Mucosa of descending colon (tissue), 3 donors: ENCODE results near the gene DNAH9. TPM values are rescaled to one million over a fixed set of nuclear protein-coding genes. Genes with fewer than 3 reads are reported as not detected.

Source experiments
- ATAC-seq: fragments of 200-7000 bp; cut with Tn5 transposase; one replicate; pipeline ENCODE4 v1.9.1; 2020; ENCODE audit warnings: mild to moderate bottlenecking, moderate library complexity
- DNase-seq, 3 donors: peaks; one replicate each; pipeline ENCODE4 v3.0.0-alpha.2; 2020
- H3K36me3 ChIP-seq: fragments of 200-600 bp; one replicate; pipeline ENCODE4 v1.8.0; 2021; ENCODE audit warnings: low read depth, mild to moderate bottlenecking
- H3K4me1 ChIP-seq: fragments of 200-600 bp; one replicate; pipeline ENCODE4 v1.8.0; 2021; ENCODE audit warnings: low read depth, mild to moderate bottlenecking
- H3K4me3 ChIP-seq: fragments of 200-600 bp; one replicate; pipeline ENCODE4 v1.8.0; 2021; ENCODE audit warnings: mild to moderate bottlenecking
- H3K9me3 ChIP-seq: fragments of 200-600 bp; one replicate; pipeline ENCODE4 v1.8.0; 2021; ENCODE audit warnings: mild to moderate bottlenecking
- intact Hi-C, 2 donors: fragments of 100-400 bp; cut with DNase I in 1 of 2; cut with micrococcal nuclease in 1 of 2; formaldehyde crosslinking; loops; one replicate each; pipeline versions ENCODE4 v1.11.0 to v1.11.1; 2022; cut with DNase I, micrococcal nuclease
- total RNA-seq, 3 donors: library from RNA; stranded (reverse); fragmentation: NEBNext Ultra II Directional in 2 of 3; extraction: Animal tissue kit (Norgen Biotek cat#: 25700) in 2 of 3; gene quantifications; one replicate each; pipeline versions ENCODE4 v1.2.1 to v1.2.4, GENCODE V29; 2021 to 2023
- TF ChIP-seq, protein P1 (sequence below): fragments of 200-600 bp; IDR thresholded peaks from one replicate; pipeline ENCODE4 v1.8.0; 2022; ENCODE audit warnings: antibody characterized with exemption, mild to moderate bottlenecking
- donor health status: DM: no; HTN: no; CAD: no; lungs with moderate emphysema.
- donor health status: DM: no; HTN: no; CAD: no.
- donor health status: DM: no; HTN: yes; CAD: no.

The DNAH9 gene
- total RNA-seq, 3 donors from 2014 or later = 0.41 to 1.5 (median 0.79) TPM

DNA sequence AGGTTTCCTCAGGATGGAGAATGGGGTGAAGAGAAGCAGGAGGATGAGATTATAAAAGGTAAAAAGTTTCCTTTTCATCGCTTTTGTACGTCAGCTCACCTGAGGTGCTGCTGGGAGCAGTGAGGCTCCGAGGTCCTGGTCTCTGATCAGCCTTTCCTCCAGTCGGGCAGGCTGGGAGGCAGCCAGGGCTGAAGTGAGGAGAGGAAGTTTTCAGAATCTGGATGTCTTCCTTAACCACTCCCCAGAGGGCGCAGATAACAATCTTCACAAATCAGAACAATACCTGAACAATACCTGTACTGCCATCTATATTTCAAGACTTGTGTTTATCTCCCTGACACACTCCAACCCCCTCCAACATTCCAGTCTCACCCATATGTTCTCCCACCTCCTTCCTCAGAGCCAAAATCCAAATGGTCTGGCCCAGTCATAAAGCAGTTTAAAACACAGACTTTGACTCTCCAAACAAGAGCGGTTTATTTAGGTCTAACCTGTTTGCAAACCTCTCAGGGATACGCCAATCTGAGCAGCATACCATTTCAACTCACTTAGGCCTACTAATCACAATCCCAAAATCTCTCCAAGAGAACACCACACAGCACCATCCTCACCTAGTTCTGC lies 392.2 kb downstream of the DNAH9 start:
- no peaks in the 10 kb centered on the region for H3K9me3 ChIP-seq
- peaks cover 6% of the 10 kb centered on the region for H3K4me1 ChIP-seq
- ATAC-seq = peak; percentile 84
- DNase-seq = peak in 2 of 3 donors; percentile 41 to 65
- H3K4me3 ChIP-seq = no peak overlapping the region
- intact Hi-C loops = no loop called here
- H3K36me3 ChIP-seq = no peaks in the 10 kb centered on the region
- TF ChIP-seq, protein P1, sequence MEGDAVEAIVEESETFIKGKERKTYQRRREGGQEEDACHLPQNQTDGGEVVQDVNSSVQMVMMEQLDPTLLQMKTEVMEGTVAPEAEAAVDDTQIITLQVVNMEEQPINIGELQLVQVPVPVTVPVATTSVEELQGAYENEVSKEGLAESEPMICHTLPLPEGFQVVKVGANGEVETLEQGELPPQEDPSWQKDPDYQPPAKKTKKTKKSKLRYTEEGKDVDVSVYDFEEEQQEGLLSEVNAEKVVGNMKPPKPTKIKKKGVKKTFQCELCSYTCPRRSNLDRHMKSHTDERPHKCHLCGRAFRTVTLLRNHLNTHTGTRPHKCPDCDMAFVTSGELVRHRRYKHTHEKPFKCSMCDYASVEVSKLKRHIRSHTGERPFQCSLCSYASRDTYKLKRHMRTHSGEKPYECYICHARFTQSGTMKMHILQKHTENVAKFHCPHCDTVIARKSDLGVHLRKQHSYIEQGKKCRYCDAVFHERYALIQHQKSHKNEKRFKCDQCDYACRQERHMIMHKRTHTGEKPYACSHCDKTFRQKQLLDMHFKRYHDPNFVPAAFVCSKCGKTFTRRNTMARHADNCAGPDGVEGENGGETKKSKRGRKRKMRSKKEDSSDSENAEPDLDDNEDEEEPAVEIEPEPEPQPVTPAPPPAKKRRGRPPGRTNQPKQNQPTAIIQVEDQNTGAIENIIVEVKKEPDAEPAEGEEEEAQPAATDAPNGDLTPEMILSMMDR = no peak

GRCh38 chr17:11991461-11991860 lies 393.2 kb downstream of the DNAH9 start:
- Histone ChIP-seq H3K4me1 (peaks cover 11% of the 10 kb centered on the region), H3K9me3 (no peaks in the 10 kb centered on the region), H3K36me3 (no peaks in the 10 kb centered on the region), H3K4me3 (no peak overlapping the region)
- intact Hi-C loops = no loop called here
- ATAC-seq = no peak
- no peak for DNase-seq
- TF ChIP-seq, protein P1 = no peak

DNA sequence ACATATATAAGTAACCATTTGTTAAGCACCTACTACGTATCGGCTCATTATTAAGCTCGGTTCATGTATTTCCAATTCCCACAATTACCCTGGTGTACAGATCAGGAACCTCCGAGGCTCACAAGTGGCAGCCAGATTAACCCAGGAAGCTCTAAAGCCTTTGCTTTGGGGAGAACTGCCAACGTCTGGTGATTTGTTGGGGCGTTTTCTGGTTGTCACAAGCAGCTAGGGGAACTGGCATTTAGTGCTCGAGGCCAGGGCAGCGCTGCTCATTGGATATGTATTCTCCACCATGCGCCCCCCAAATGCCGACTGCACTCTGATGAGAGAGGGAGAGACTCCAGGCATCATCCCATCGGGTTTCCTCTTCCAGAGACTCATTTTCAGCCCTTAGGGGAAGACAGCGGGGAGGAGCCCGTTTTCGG lies 398.5 kb downstream of the DNAH9 start:
- Histone ChIP-seq H3K9me3 (no peaks in the 10 kb centered on the region), H3K36me3 (no peaks in the 10 kb centered on the region), H3K4me1 (peaks cover 11% of the 10 kb centered on the region), H3K4me3 (peak overlapping the region; percentile 48)
- ATAC-seq = peak; percentile 52
- peak in 1 of 3 donors; percentile 61 for DNase-seq
- TF ChIP-seq, protein P1 = no peak
- intact Hi-C loops = no loop called here

DNA sequence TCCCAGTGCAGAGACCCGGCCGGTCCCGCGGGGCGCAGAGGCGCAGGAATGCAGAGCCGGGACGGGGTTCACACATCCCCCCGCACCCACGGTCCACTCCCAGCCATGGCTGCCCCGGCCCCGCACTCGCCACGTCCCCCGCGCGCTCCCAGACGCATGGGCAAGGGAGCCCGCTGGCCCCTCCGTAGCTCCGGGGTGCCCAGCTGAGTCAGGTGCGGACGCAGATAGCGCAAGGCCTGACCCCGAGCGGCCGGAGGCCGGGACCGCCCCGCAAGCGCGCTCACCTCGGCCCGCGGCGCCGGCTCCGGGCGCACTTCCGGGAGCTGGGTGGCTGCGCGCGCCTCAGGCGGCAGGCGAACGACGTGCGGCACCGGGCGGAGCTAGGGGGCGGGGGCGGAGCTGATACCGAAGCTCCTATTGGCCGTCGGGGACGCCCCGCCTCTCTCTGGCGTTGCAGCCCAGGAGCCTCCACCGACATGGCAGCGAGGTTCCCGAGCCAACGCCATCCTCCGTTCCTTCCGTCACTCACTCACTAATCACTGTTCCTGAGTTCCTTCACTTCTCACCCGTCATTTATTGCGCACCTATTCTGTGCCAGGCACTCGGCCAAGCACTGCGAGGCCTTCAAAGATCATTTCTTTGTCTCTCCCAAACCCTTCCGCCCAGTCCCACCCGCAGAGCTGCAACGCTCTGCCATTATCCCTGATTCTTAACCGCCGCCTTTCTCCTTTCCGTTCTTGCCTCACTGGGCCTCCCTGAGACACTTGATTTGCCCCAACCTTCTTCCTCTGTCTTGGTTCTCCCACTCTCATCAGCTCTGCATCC lies 399.1 kb downstream of the DNAH9 start, which contains the start of gene ZNF18:
Gene ZNF18, minus strand, starts transcription at position 329 of the 825 bp plus-strand sequence. CDS start 4,646 bp downstream, outside the sequence.
- peak; percentile 98 for ATAC-seq

GRCh38 chr17:11997972-11998233 lies 399.6 kb downstream of the DNAH9 start:
- ATAC-seq (no peak), DNase-seq (no peak)
- TF ChIP-seq, protein P1 = no peak
- H3K4me3 ChIP-seq = peak overlapping the region; percentile 48
- H3K9me3 ChIP-seq = no peaks in the 10 kb centered on the region
- H3K4me1 ChIP-seq = peaks cover 11% of the 10 kb centered on the region
- intact Hi-C loops = no loop called here
- no peaks in the 10 kb centered on the region for H3K36me3 ChIP-seq

More for the DNA sequence above, 399.1 kb downstream of the DNAH9 start, which contains the start of gene ZNF18:
- H3K9me3 ChIP-seq = no peaks in the 10 kb centered on the region
- H3K36me3 ChIP-seq = no peaks in the 10 kb centered on the region
- peaks cover 11% of the 10 kb centered on the region for H3K4me1 ChIP-seq
- H3K4me3 ChIP-seq = peak within 1 kb of the TSS; percentile 48
- TF ChIP-seq, protein P1 = peak; percentile 37
- intact Hi-C loops = no loop called here
- peak; percentile 98 for DNase-seq
